ENCODE data around the gene GORASP2. TPM values are rescaled to one million over a fixed set of nuclear protein-coding genes. Genes with fewer than 3 reads are reported as not detected.
A peak's percentile ranks its signal among the peaks of the same experiment; 100 is the strongest.

Gene GORASP2
- total RNA-seq, 1 donor from 2014 or later, result 77.7 TPM

DNA sequence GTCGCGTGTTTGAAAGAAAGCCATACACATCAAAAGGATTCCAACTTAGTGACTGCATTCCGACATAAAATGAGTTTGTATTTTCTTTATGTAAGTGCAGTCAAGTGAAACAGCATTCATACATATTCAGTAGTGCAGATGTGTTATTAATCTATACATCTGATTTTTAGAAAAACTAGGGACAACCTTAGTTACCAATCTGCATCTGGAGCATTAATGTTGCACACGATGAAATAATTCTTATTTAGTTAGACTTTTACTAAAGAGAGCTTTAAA is 1.9 kb downstream of the GORASP2 start:
- Mint-ChIP-seq H3K36me3 (peaks cover 3% of the 10 kb centered on the region), H3K4me1 (ENCODE audit: unreplicated experiment) (peaks cover 27% of the 10 kb centered on the region), H3K9me3 (peaks cover 4% of the 10 kb centered on the region), H3K4me3 (peak overlapping the region; percentile 92), H3K27me3 (no peaks in the 10 kb centered on the region), H3K27ac (peak overlapping the region; percentile 94)
- TF ChIP-seq, protein P1, sequence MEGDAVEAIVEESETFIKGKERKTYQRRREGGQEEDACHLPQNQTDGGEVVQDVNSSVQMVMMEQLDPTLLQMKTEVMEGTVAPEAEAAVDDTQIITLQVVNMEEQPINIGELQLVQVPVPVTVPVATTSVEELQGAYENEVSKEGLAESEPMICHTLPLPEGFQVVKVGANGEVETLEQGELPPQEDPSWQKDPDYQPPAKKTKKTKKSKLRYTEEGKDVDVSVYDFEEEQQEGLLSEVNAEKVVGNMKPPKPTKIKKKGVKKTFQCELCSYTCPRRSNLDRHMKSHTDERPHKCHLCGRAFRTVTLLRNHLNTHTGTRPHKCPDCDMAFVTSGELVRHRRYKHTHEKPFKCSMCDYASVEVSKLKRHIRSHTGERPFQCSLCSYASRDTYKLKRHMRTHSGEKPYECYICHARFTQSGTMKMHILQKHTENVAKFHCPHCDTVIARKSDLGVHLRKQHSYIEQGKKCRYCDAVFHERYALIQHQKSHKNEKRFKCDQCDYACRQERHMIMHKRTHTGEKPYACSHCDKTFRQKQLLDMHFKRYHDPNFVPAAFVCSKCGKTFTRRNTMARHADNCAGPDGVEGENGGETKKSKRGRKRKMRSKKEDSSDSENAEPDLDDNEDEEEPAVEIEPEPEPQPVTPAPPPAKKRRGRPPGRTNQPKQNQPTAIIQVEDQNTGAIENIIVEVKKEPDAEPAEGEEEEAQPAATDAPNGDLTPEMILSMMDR (conservative IDR thresholded peaks at IDR 0.05), result no peak
- no peak for DNase-seq (ENCODE audit: extremely low spot score, unreplicated experiment)

DNA sequence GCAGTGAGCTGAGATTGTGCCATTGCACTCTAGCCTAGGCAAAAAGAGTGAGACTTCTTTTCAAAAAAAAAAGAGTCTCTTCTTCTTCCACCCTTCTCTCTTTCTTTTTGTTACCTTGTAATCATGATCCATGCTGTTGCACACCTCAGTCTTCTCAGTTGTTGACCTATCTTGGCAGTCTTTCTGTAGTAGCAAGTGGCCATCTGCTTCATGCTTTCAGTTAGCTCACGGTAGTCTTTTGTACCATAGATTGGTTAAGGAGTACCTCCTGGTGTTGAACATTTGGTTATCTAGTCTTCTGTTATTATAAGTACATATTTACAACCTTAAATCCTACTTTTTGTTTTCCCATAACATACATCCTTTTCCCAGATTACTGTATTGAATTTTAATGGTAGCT is 3.1 kb downstream of the GORASP2 start:
- Mint-ChIP-seq H3K4me3 (peak overlapping the region; percentile 73), H3K36me3 (peaks cover 3% of the 10 kb centered on the region)

DNA sequence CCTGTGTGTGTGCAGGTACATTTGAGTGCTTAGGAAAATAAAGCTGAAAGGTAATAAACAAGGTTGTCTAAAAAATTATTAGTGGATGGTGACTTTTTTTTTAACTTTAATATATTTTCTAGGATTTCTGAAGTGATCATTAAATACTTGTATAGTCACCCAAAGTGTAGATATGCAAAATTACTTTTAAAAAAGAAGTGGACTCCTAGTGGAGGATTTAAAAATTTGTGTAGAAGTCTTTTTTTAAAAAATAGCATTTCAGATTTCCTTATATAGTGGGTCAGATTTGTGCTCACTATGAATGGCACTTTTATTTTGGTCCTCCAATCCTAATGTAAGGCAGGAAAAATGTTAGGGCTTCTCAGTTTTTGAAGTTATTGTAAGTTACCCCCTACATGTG is 3.9 kb downstream of the GORASP2 start:
- no peak for DNase-seq (ENCODE audit: extremely low spot score, unreplicated experiment)
- H3K27me3 Mint-ChIP-seq, result no peaks in the 10 kb centered on the region
- TF ChIP-seq, protein P1 (conservative IDR thresholded peaks at IDR 0.05), result peak; percentile 55
- H3K36me3 Mint-ChIP-seq, result peaks cover 3% of the 10 kb centered on the region
- no peak overlapping the region for H3K4me3 Mint-ChIP-seq
- H3K9me3 Mint-ChIP-seq, result peaks cover 2% of the 10 kb centered on the region
- H3K27ac Mint-ChIP-seq, result no peak overlapping the region
- H3K4me1 Mint-ChIP-seq (ENCODE audit: unreplicated experiment), result peaks cover 27% of the 10 kb centered on the region

More for the DNA sequence above, 3.1 kb downstream of the GORASP2 start:
- Mint-ChIP-seq H3K27ac (peak overlapping the region; percentile 22), H3K27me3 (no peaks in the 10 kb centered on the region), H3K9me3 (peaks cover 4% of the 10 kb centered on the region), H3K4me1 (ENCODE audit: unreplicated experiment) (peaks cover 27% of the 10 kb centered on the region)
- TF ChIP-seq, protein P1 (conservative IDR thresholded peaks at IDR 0.05), result no peak
- no peak for DNase-seq (ENCODE audit: extremely low spot score, unreplicated experiment)

DNA sequence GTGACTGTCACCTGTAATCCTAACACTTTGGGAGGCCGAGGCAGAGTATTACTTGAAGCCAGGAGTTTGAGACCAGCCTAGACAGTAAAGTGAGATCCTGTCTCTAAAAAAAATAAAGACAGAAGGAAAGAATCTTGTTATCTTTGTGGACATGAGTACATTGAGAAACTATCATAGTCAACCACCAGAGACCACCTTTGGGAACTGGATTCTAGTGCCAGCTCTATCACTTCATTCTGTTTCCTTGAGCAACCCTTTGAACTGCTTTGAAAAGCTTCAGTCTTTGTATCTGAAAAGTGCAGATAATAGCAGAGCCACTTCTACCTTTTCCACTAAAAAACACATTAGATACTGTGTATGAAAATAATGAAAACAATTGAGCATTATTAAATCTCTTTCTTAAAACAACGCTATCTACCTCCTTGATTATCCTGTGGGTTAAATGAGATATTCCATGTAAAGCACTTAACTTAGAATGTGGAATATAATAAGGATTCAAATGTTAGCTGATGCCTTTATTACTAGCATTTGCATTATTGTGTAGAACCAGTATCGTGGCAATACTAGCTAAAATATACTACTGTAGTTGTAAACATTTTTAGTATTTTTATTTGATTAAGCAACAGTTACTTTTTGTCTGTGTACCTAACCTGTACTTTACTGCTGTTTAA is 8.8 kb downstream of the GORASP2 start:
- TF ChIP-seq, protein P1 (conservative IDR thresholded peaks at IDR 0.05), result no peak
- Mint-ChIP-seq H3K9me3 (no peaks in the 10 kb centered on the region), H3K27ac (no peak overlapping the region), H3K4me3 (no peak overlapping the region), H3K36me3 (peaks cover 22% of the 10 kb centered on the region), H3K27me3 (no peaks in the 10 kb centered on the region), H3K4me1 (ENCODE audit: unreplicated experiment) (peaks cover 10% of the 10 kb centered on the region)
- DNase-seq (ENCODE audit: extremely low spot score, unreplicated experiment), result no peak

DNA sequence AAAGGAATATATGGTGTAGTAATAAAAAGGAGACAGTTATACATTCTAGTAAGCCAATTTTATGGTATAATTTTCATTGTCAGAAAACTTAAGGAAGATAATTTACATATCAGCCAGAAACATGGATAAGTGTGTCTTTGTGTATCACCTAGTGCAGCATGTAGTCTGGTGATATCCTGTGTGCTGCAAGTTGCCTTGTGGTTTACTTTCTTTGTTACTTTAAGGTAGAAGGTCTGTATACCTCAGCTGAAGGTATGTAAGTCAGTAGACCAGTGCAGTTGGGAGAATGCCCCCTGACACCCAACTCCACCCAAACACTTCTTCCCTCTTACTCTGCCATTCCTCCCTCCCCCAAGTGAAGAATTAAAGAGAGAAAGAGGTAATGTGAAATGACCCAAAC is 11.0 kb downstream of the GORASP2 start:
- no peaks in the 10 kb centered on the region for H3K9me3 Mint-ChIP-seq
- H3K27me3 Mint-ChIP-seq, result no peaks in the 10 kb centered on the region
- H3K4me3 Mint-ChIP-seq, result no peak overlapping the region
- H3K36me3 Mint-ChIP-seq, result peaks cover 26% of the 10 kb centered on the region
- H3K27ac Mint-ChIP-seq, result no peak overlapping the region
- TF ChIP-seq, protein P1 (conservative IDR thresholded peaks at IDR 0.05), result no peak
- peaks cover 17% of the 10 kb centered on the region for H3K4me1 Mint-ChIP-seq (ENCODE audit: unreplicated experiment)
- DNase-seq (ENCODE audit: extremely low spot score, unreplicated experiment), result no peak

DNA sequence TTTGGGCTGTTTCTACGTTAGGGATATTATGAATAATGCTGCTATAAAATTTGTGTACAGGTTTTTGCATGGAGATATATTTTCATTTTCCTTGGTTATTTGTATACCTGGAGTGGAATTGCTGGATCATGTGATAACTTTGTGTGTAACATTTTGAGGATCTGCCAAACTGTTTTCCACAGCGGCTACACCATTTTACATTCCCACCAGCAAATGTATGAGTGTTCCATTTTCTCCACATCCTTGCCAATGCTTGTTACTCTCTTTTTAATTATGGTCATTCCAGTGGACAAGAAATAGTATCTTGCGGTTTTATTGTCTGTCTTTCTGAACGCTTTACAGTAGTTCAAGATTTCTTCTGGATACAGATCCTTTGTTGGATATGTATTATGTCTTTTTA is 13.6 kb downstream of the GORASP2 start:
- Mint-ChIP-seq H3K4me1 (ENCODE audit: unreplicated experiment) (peaks cover 17% of the 10 kb centered on the region), H3K27me3 (no peaks in the 10 kb centered on the region), H3K36me3 (peaks cover 33% of the 10 kb centered on the region), H3K27ac (no peak overlapping the region), H3K9me3 (no peaks in the 10 kb centered on the region), H3K4me3 (no peak overlapping the region)
- no peak for DNase-seq (ENCODE audit: extremely low spot score, unreplicated experiment)
- TF ChIP-seq, protein P1 (conservative IDR thresholded peaks at IDR 0.05), result no peak

All from type B pancreatic cell (in vitro differentiated cells).